Measurements from ENCODE around the gene UBE3B. TPM values are rescaled to one million over a fixed set of nuclear protein-coding genes. Genes with fewer than 3 reads are reported as not detected.
A peak's percentile ranks its signal among the peaks of the same experiment; 100 is the strongest.

The UBE3B gene
- total RNA-seq, 2 experiments from 2014 or later: 29.8 to 32.3 TPM

GRCh38 chr12:109512608-109513007 lies 35.2 kb downstream of the UBE3B start:
- Mint-ChIP-seq H3K4me3 (no peak overlapping the region), H3K27me3 (no peaks in the 10 kb centered on the region), H3K27ac (no peak overlapping the region), H3K4me1 (ENCODE audit: low read depth) (no peaks in the 10 kb centered on the region), H3K9me3 (no peaks in the 10 kb centered on the region), H3K36me3 (peaks cover 35% of the 10 kb centered on the region)
- ChIA-PET CTCF (no interaction called here), POLR2A (no interaction called here)
- intact Hi-C loops (cut with micrococcal nuclease): no loop called here
- DNase-seq: no peak

GRCh38 chr12:109513051-109513450 lies 35.6 kb downstream of the UBE3B start:
- intact Hi-C loops (cut with micrococcal nuclease): no loop called here
- Mint-ChIP-seq H3K27me3 (no peaks in the 10 kb centered on the region), H3K27ac (no peak overlapping the region), H3K9me3 (no peaks in the 10 kb centered on the region), H3K36me3 (peaks cover 36% of the 10 kb centered on the region), H3K4me1 (ENCODE audit: low read depth) (no peaks in the 10 kb centered on the region), H3K4me3 (no peak overlapping the region)
- ChIA-PET CTCF (no interaction called here), POLR2A (no interaction called here)
- no peak for DNase-seq

GRCh38 chr12:109513977-109514376 lies 36.5 kb downstream of the UBE3B start:
- no peak overlapping the region for H3K4me3 Mint-ChIP-seq
- ChIA-PET CTCF (interaction anchor here (0.6 kb wide), 1 partner anchor 10 kb away, joined by 3 read pairs; no protein-coding TSS in a partner anchor), POLR2A (no interaction called here)
- H3K27me3 Mint-ChIP-seq: no peaks in the 10 kb centered on the region
- H3K9me3 Mint-ChIP-seq: no peaks in the 10 kb centered on the region
- no peak overlapping the region for H3K27ac Mint-ChIP-seq
- DNase-seq: no peak
- no peaks in the 10 kb centered on the region for H3K4me1 Mint-ChIP-seq (ENCODE audit: low read depth)
- intact Hi-C loops (cut with micrococcal nuclease): no loop called here
- H3K36me3 Mint-ChIP-seq: peaks cover 45% of the 10 kb centered on the region

GRCh38 chr12:109517619-109518018 lies 40.2 kb downstream of the UBE3B start:
- DNase-seq: no peak
- no peaks in the 10 kb centered on the region for H3K9me3 Mint-ChIP-seq
- intact Hi-C loops (cut with micrococcal nuclease): loop anchor here (1.0 kb wide), 1 partner anchor 258 kb away; no protein-coding TSS in a partner anchor
- ChIA-PET POLR2A (no interaction called here), CTCF (interaction anchor here (0.8 to 7.3 kb wide), 5 partner anchors 9 to 328 kb away, joined by 3 to 67 read pairs (median 8); no protein-coding TSS in a partner anchor)
- H3K27ac Mint-ChIP-seq: no peak overlapping the region
- H3K36me3 Mint-ChIP-seq: peaks cover 49% of the 10 kb centered on the region
- H3K4me1 Mint-ChIP-seq (ENCODE audit: low read depth): no peaks in the 10 kb centered on the region
- no peak overlapping the region for H3K4me3 Mint-ChIP-seq
- no peaks in the 10 kb centered on the region for H3K27me3 Mint-ChIP-seq

GRCh38 chr12:109518820-109519665 lies 41.6 kb downstream of the UBE3B start:
- Mint-ChIP-seq H3K4me3 (no peak overlapping the region), H3K4me1 (ENCODE audit: low read depth) (no peaks in the 10 kb centered on the region), H3K27me3 (no peaks in the 10 kb centered on the region), H3K27ac (no peak overlapping the region), H3K9me3 (no peaks in the 10 kb centered on the region), H3K36me3 (peaks cover 48% of the 10 kb centered on the region)
- intact Hi-C loops (cut with micrococcal nuclease): loop anchor here (1.0 kb wide), 1 partner anchor 256 kb away; no protein-coding TSS in a partner anchor
- peak; percentile 60 for DNase-seq
- CTCF ChIA-PET: interaction anchor here (0.6 to 7.3 kb wide), 13 partner anchors 10 to 326 kb away, joined by 3 to 67 read pairs (median 5); partner anchors contain the start of genes MMAB and MVK
- POLR2A ChIA-PET: no interaction called here

- intact Hi-C loops (cut with micrococcal nuclease): no loop called here
- peaks cover 44% of the 10 kb centered on the region for H3K36me3 Mint-ChIP-seq
Observed at GRCh38 chr12:109519787-109520186, 42.4 kb downstream of the UBE3B start.

GRCh38 chr12:109521831-109522230 lies 44.4 kb downstream of the UBE3B start:
- intact Hi-C loops (cut with micrococcal nuclease): no loop called here
- H3K36me3 Mint-ChIP-seq: peaks cover 37% of the 10 kb centered on the region
- CTCF ChIA-PET: interaction anchor here (7.3 kb wide), 1 partner anchor 252 kb away, joined by 67 read pairs; no protein-coding TSS in a partner anchor

More at GRCh38 chr12:109519787-109520186, 42.4 kb downstream of the UBE3B start:
- no peak overlapping the region for H3K27ac Mint-ChIP-seq
- no peak overlapping the region for H3K4me3 Mint-ChIP-seq
- ChIA-PET POLR2A (no interaction called here), CTCF (interaction anchor here (0.6 to 7.3 kb wide), 10 partner anchors 10 to 902 kb away, joined by 3 to 67 read pairs (median 6); partner anchors contain the start of genes MMAB and MVK)
- H3K4me1 Mint-ChIP-seq (ENCODE audit: low read depth): no peaks in the 10 kb centered on the region
- H3K27me3 Mint-ChIP-seq: no peaks in the 10 kb centered on the region
- no peak for DNase-seq
- no peaks in the 10 kb centered on the region for H3K9me3 Mint-ChIP-seq

GRCh38 chr12:109523071-109523470 lies 45.6 kb downstream of the UBE3B start:
- H3K36me3 Mint-ChIP-seq: peaks cover 28% of the 10 kb centered on the region
- H3K27me3 Mint-ChIP-seq: no peaks in the 10 kb centered on the region
- intact Hi-C loops (cut with micrococcal nuclease): no loop called here
- H3K4me3 Mint-ChIP-seq: no peak overlapping the region
- H3K9me3 Mint-ChIP-seq: no peaks in the 10 kb centered on the region
- POLR2A ChIA-PET: no interaction called here
- no peak for DNase-seq
- CTCF ChIA-PET: interaction anchor here (0.9 kb wide), 1 partner anchor 50 kb away, joined by 3 read pairs; no protein-coding TSS in a partner anchor
- H3K27ac Mint-ChIP-seq: no peak overlapping the region
- no peaks in the 10 kb centered on the region for H3K4me1 Mint-ChIP-seq (ENCODE audit: low read depth)

More at GRCh38 chr12:109521831-109522230, 44.4 kb downstream of the UBE3B start:
- H3K4me3 Mint-ChIP-seq: no peak overlapping the region
- DNase-seq: no peak
- POLR2A ChIA-PET: no interaction called here
- no peak overlapping the region for H3K27ac Mint-ChIP-seq
- no peaks in the 10 kb centered on the region for H3K9me3 Mint-ChIP-seq
- no peaks in the 10 kb centered on the region for H3K27me3 Mint-ChIP-seq
- no peaks in the 10 kb centered on the region for H3K4me1 Mint-ChIP-seq (ENCODE audit: low read depth)

- POLR2A ChIA-PET: no interaction called here
- peaks cover 24% of the 10 kb centered on the region for H3K36me3 Mint-ChIP-seq
Observed at GRCh38 chr12:109523504-109523903, 46.1 kb downstream of the UBE3B start.

GRCh38 chr12:109524466-109525278 lies 47.2 kb downstream of the UBE3B start:
- Mint-ChIP-seq H3K4me3 (no peak overlapping the region), H3K36me3 (peaks cover 16% of the 10 kb centered on the region), H3K4me1 (ENCODE audit: low read depth) (no peaks in the 10 kb centered on the region), H3K9me3 (no peaks in the 10 kb centered on the region), H3K27me3 (no peaks in the 10 kb centered on the region), H3K27ac (no peak overlapping the region)
- CTCF ChIA-PET: interaction anchor here (0.6 to 1.3 kb wide), 4 partner anchors 9 to 251 kb away, joined by 3 read pairs; no protein-coding TSS in a partner anchor
- intact Hi-C loops (cut with micrococcal nuclease): no loop called here
- POLR2A ChIA-PET: interaction anchor here (0.6 kb wide), 1 partner anchor 69 kb away, joined by 5 read pairs; no protein-coding TSS in a partner anchor
- no peak for DNase-seq

More at GRCh38 chr12:109523504-109523903, 46.1 kb downstream of the UBE3B start:
- DNase-seq: no peak
- no peak overlapping the region for H3K4me3 Mint-ChIP-seq
- H3K27me3 Mint-ChIP-seq: no peaks in the 10 kb centered on the region
- no peak overlapping the region for H3K27ac Mint-ChIP-seq
- no peaks in the 10 kb centered on the region for H3K9me3 Mint-ChIP-seq
- H3K4me1 Mint-ChIP-seq (ENCODE audit: low read depth): no peaks in the 10 kb centered on the region
- CTCF ChIA-PET: interaction anchor here (0.9 to 1.0 kb wide), 2 partner anchors 8 to 50 kb away, joined by 3 read pairs; no protein-coding TSS in a partner anchor
- intact Hi-C loops (cut with micrococcal nuclease): no loop called here

- H3K36me3 Mint-ChIP-seq: peaks cover 14% of the 10 kb centered on the region
- no peak overlapping the region for H3K27ac Mint-ChIP-seq
- no peaks in the 10 kb centered on the region for H3K27me3 Mint-ChIP-seq
- intact Hi-C loops (cut with micrococcal nuclease): no loop called here
- no peaks in the 10 kb centered on the region for H3K4me1 Mint-ChIP-seq (ENCODE audit: low read depth)
- ChIA-PET CTCF (interaction anchor here (1.1 to 1.3 kb wide), 2 partner anchors 72 to 250 kb away, joined by 3 read pairs; no protein-coding TSS in a partner anchor), POLR2A (no interaction called here)
- no peak for DNase-seq
- no peaks in the 10 kb centered on the region for H3K9me3 Mint-ChIP-seq
- H3K4me3 Mint-ChIP-seq: no peak overlapping the region
Observed at GRCh38 chr12:109525279-109525585, 47.8 kb downstream of the UBE3B start.
